H9 (cell line): ENCODE measurements around the gene KRTAP4-9. TPM values are rescaled to one million over a fixed set of nuclear protein-coding genes. Genes with fewer than 3 reads are reported as not detected.
"Not testable (repeated sequence)": the region's sequence is repeated elsewhere in the genome, so short reads cannot be mapped to it uniquely, and the experiment has no call there.

Source experiments
- DNase-seq: peaks from one replicate; pipeline ENCODE4 v3.0.0-alpha.2; 2017
- H2AFZ ChIP-seq: one replicate; pipeline ENCODE4 v1.6.1; 2013; ENCODE audit warnings: mild to moderate bottlenecking, low read length, control low read depth, moderate library complexity
- H2AK5ac ChIP-seq: 2 replicates; pipeline ENCODE4 v1.6.1; 2013; ENCODE audit warnings: low read length, control low read depth, mixed read lengths; ENCODE audit not compliant: insufficient read length
- H2BK120ac ChIP-seq: one replicate; pipeline ENCODE4 v1.6.1; 2013; ENCODE audit warnings: low read depth, mild to moderate bottlenecking, low read length, control low read depth, inconsistent platforms; ENCODE audit not compliant: poor library complexity, severe bottlenecking
- H2BK12ac ChIP-seq: 2 replicates; pipeline ENCODE4 v1.6.1; 2013; ENCODE audit warnings: low read length, control low read depth, mixed read lengths, low read depth; ENCODE audit not compliant: insufficient read length
- H2BK15ac ChIP-seq: 2 replicates; pipeline ENCODE4 v1.6.1; 2013; ENCODE audit warnings: low read depth, low read length, control low read depth
- H2BK20ac ChIP-seq: one replicate; pipeline ENCODE4 v1.6.1; 2013; ENCODE audit warnings: low read depth, mild to moderate bottlenecking, low read length, control low read depth, inconsistent platforms; ENCODE audit not compliant: poor library complexity, severe bottlenecking
- H2BK5ac ChIP-seq: 2 replicates; pipeline ENCODE4 v1.6.1; 2013; ENCODE audit warnings: low read length, control low read depth, mixed read lengths; ENCODE audit not compliant: insufficient read length
- H3K14ac ChIP-seq: 2 replicates; pipeline ENCODE4 v1.6.1; 2013; ENCODE audit warnings: low read length, control low read depth; ENCODE audit not compliant: insufficient read depth
- H3K18ac ChIP-seq: 2 replicates; pipeline ENCODE4 v1.6.1; 2013; ENCODE audit warnings: low read depth, mild to moderate bottlenecking, mixed read lengths, low read length, control low read depth; ENCODE audit not compliant: insufficient read length
- H3K23ac ChIP-seq: 2 replicates; pipeline ENCODE4 v1.6.1; 2013; ENCODE audit warnings: low read length, control low read depth, mixed read lengths, low read depth; ENCODE audit not compliant: insufficient read length
- H3K23me2 ChIP-seq: 2 replicates; pipeline ENCODE4 v1.6.1; 2013; ENCODE audit warnings: low read depth, mild to moderate bottlenecking, mixed read lengths, low read length, control low read depth; ENCODE audit not compliant: insufficient read length, poor library complexity, severe bottlenecking
- H3K27ac ChIP-seq: 2 replicates; pipeline ENCODE4 v1.5.1; 2013; ENCODE audit warnings: low read length, control low read depth, mixed read lengths, low read depth; ENCODE audit not compliant: insufficient read length
- H3K27me3 ChIP-seq: 2 replicates; pipeline ENCODE4 v1.6.1; 2013; ENCODE audit warnings: low read length, control low read depth, inconsistent platforms; ENCODE audit not compliant: insufficient read depth
- H3K4ac ChIP-seq: 2 replicates; pipeline ENCODE4 v1.6.1; 2013; ENCODE audit warnings: low read depth, mild to moderate bottlenecking, control low read depth, inconsistent platforms, low read length, moderate library complexity
- H3K4me1 ChIP-seq: 2 replicates; pipeline ENCODE4 v1.6.1; 2013; ENCODE audit warnings: low read length, control low read depth, inconsistent platforms; ENCODE audit not compliant: insufficient read depth
- H3K4me2 ChIP-seq: 2 replicates; pipeline ENCODE4 v1.6.1; 2013; ENCODE audit warnings: low read length, control low read depth, mixed read lengths; ENCODE audit not compliant: insufficient read length, insufficient read depth
- H3K56ac ChIP-seq: 2 replicates; pipeline ENCODE4 v1.6.1; 2013; ENCODE audit warnings: low read depth, mild to moderate bottlenecking, mixed read lengths, low read length, control low read depth; ENCODE audit not compliant: insufficient read length
- H3K79me1 ChIP-seq: 2 replicates; pipeline ENCODE4 v1.6.1; 2013; ENCODE audit warnings: low read depth, mild to moderate bottlenecking, moderate library complexity, low read length, control low read depth, inconsistent platforms; ENCODE audit not compliant: insufficient read depth, poor library complexity, severe bottlenecking
- H3K79me2 ChIP-seq: 2 replicates; pipeline ENCODE4 v1.6.1; 2013; ENCODE audit warnings: low read length, control low read depth, inconsistent platforms; ENCODE audit not compliant: insufficient read depth
- H3K9ac ChIP-seq: 2 replicates; pipeline ENCODE4 v1.6.1; 2013; ENCODE audit warnings: low read length, control low read depth, mixed read lengths; ENCODE audit not compliant: insufficient read length; ENCODE audit errors: extremely low read depth
- H3K9me3 ChIP-seq: one replicate; pipeline ENCODE4 v1.6.1; 2013; ENCODE audit warnings: low read depth, low read length, inconsistent platforms; ENCODE audit not compliant: control insufficient read depth
- H3T11ph ChIP-seq: one replicate; pipeline ENCODE4 v1.6.1; 2013; ENCODE audit warnings: mild to moderate bottlenecking, low read length, control low read depth, inconsistent platforms
- H4K20me1 ChIP-seq: one replicate; pipeline ENCODE4 v1.6.1; 2013; ENCODE audit not compliant: control insufficient read depth, insufficient read length, insufficient read depth
- H4K5ac ChIP-seq: 2 replicates; pipeline ENCODE4 v1.6.1; 2013; ENCODE audit warnings: low read depth, mild to moderate bottlenecking, mixed read lengths, low read length, control low read depth; ENCODE audit not compliant: insufficient read length
- H4K8ac ChIP-seq: replicated peaks from 2 replicates; pipeline ENCODE4 v1.6.1; 2013; ENCODE audit warnings: low read length, control low read depth, mixed read lengths, low read depth; ENCODE audit not compliant: insufficient read length
- H4K91ac ChIP-seq: 2 replicates; pipeline ENCODE4 v1.6.1; 2013; ENCODE audit warnings: low read depth, mild to moderate bottlenecking, moderate library complexity, mixed read lengths, low read length, control low read depth; ENCODE audit not compliant: insufficient read length
- H3K27ac Mint-ChIP-seq, 3 experiments: 2 replicates in 2 of 3; 3 replicates in 1 of 3; pipeline ENCODE4 v1.8.0; 2020 to 2021; ENCODE audit warnings: mixed read lengths in 3 of 3, mild to moderate bottlenecking in 1 of 3, moderate library complexity in 1 of 3
- H3K27me3 Mint-ChIP-seq: 2 replicates; pipeline ENCODE4 v1.8.0; 2021; ENCODE audit warnings: low read depth, mild to moderate bottlenecking, moderate library complexity, mixed read lengths
- H3K36me3 Mint-ChIP-seq, 3 experiments: 2 replicates in 2 of 3; 3 replicates in 1 of 3; pipeline ENCODE4 v1.8.0; 2020 to 2021; ENCODE audit warnings: low read depth in 3 of 3, mixed read lengths in 3 of 3; ENCODE audit not compliant: insufficient read depth in 1 of 3
- H3K4me1 Mint-ChIP-seq, 2 experiments: 2 replicates each; pipeline ENCODE4 v1.8.0; 2020; ENCODE audit warnings: mixed read lengths in 2 of 2
- H3K4me3 Mint-ChIP-seq, 2 experiments: 2 replicates in 1 of 2; 3 replicates in 1 of 2; pipeline ENCODE4 v1.8.0; 2020 to 2021; ENCODE audit warnings: mild to moderate bottlenecking in 2 of 2, mixed read lengths in 2 of 2, moderate library complexity in 1 of 2
- H3K9me3 Mint-ChIP-seq, 2 experiments: 2 replicates in 1 of 2; 3 replicates in 1 of 2; pipeline ENCODE4 v1.8.0; 2020; ENCODE audit warnings: mild to moderate bottlenecking in 2 of 2, mixed read lengths in 2 of 2, moderate library complexity in 1 of 2
- CTCF ChIP-seq: fragments of 200-600 bp; sonication (generic); conservative IDR thresholded peaks from 3 replicates; pipeline ENCODE4 v1.8.0; 2021; ENCODE audit warnings: antibody characterized with exemption, mild to moderate bottlenecking
- WGBS: extraction: QIAGEN DNeasy Blood & Tissue Kit; methylation state at CpG from one replicate; pipeline ENCODE4 v1.1.7; 2013; ENCODE audit warnings: missing lambda C conversion rate, low lambda C conversion rate, mixed read lengths; ENCODE audit not compliant: insufficient read length; ENCODE audit errors: extremely low coverage; 5-methylcytosine and 5-hydroxymethylcytosine counted together
- total RNA-seq: library from RNA; stranded (reverse); gene quantifications from 2 replicates; pipeline ENCODE4 v1.2.1, GENCODE V29; 2021

KRTAP4-9 gene
- total RNA-seq, 1 experiment from 2014 or later, result not detected

GRCh38 chr17:41121742-41122141 is 16.6 kb downstream of the KRTAP4-9 start:
- Mint-ChIP-seq H3K9me3 (peaks cover 4 to 5% of the 10 kb centered on the region in 2 experiments; a peak in 4 of 5 replicates), H3K4me3 (no peak overlapping the region), H3K27ac (no peak overlapping the region), H3K4me1 (peaks cover 17 to 21% of the 10 kb centered on the region in 2 experiments), H3K36me3 (peaks cover 0 to 2% (median 0%) of the 10 kb centered on the region in 3 experiments; a peak in 2 of 7 replicates), H3K27me3 (no peaks in the 10 kb centered on the region; the same call in 1 of the 2 replicates)
- no CpG with 5 or more reads among the region's 2 CpGs for WGBS
- Histone ChIP-seq H3K4me2 (no peak overlapping the region), H3K23ac (no peak overlapping the region), H4K20me1 (no peaks in the 10 kb centered on the region), H3K9ac (no peak overlapping the region), H3K4me1 (no peaks in the 10 kb centered on the region), H2BK5ac (no peak overlapping the region), H2AK5ac (no peak overlapping the region), H3K9me3 (no peaks in the 10 kb centered on the region), H3K56ac (no peak overlapping the region), H3K79me2 (no peaks in the 10 kb centered on the region), H3K18ac (no peak overlapping the region), H3K23me2 (no peaks in the 10 kb centered on the region), H2BK15ac (no peak overlapping the region), H3K4ac (no peak overlapping the region), H4K91ac (no peak overlapping the region), H2BK120ac (no peak overlapping the region), H4K5ac (no peak overlapping the region), H3K14ac (no peak overlapping the region), H3K27me3 (no peaks in the 10 kb centered on the region), H2BK12ac (no peak overlapping the region), H3T11ph (no peak overlapping the region), H2BK20ac (no peak overlapping the region), H3K27ac (no peak overlapping the region), H4K8ac (no peak overlapping the region), H2AFZ (no peak overlapping the region), H3K79me1 (no peaks in the 10 kb centered on the region)
- no peak for DNase-seq
- no peak for TF ChIP-seq CTCF

- H3K4me1 ChIP-seq, H3K14ac ChIP-seq, H3K18ac ChIP-seq, H2BK120ac ChIP-seq, H3K9me3 ChIP-seq, H2BK12ac ChIP-seq, H4K20me1 ChIP-seq, H3K4me2 ChIP-seq, H4K91ac ChIP-seq, H3K79me2 ChIP-seq, H3K27me3 ChIP-seq, H4K8ac ChIP-seq, H2AFZ ChIP-seq, H3K9ac ChIP-seq, H3K9me3 Mint-ChIP-seq, H3K79me1 ChIP-seq, H3K23ac ChIP-seq, H3K27me3 Mint-ChIP-seq, H3K56ac ChIP-seq, H3K4ac ChIP-seq, H3K4me3 Mint-ChIP-seq, H3K36me3 Mint-ChIP-seq, H4K5ac ChIP-seq, DNase-seq, H2BK5ac ChIP-seq, H2AK5ac ChIP-seq, H3T11ph ChIP-seq, H3K27ac ChIP-seq, H2BK20ac ChIP-seq, H2BK15ac ChIP-seq, H3K23me2 ChIP-seq: not testable (repeated sequence)
- Mint-ChIP-seq H3K4me1 (peaks cover 11 to 12% of the 10 kb centered on the region in 2 experiments), H3K27ac (peak overlapping the region in 2 of 3 experiments; percentile 26 to 36; a peak in 2 of 7 replicates)
- no CpG with 5 or more reads among the region's 12 CpGs for WGBS
Observed at GRCh38 chr17:41123292-41123990, 18.3 kb downstream of the KRTAP4-9 start.
